HUES64 (cell line): ENCODE data around the gene ERC2.

ENCODE experiments used
- H3K27ac ChIP-seq: 2 replicates; pipeline ENCODE4 v1.7.0; 2013; ENCODE audit warnings: low read depth, low read length, inconsistent platforms
- H3K27me3 ChIP-seq: 2 replicates; pipeline ENCODE4 v1.6.1; 2013; ENCODE audit warnings: mild to moderate bottlenecking, low read length; ENCODE audit not compliant: insufficient read depth
- H3K36me3 ChIP-seq: 2 replicates; pipeline ENCODE4 v1.6.1; 2013; ENCODE audit warnings: mild to moderate bottlenecking, low read length; ENCODE audit not compliant: insufficient read depth
- H3K4me1 ChIP-seq: 2 replicates; pipeline ENCODE4 v1.6.1; 2013; ENCODE audit warnings: mild to moderate bottlenecking, low read length, moderate library complexity; ENCODE audit not compliant: insufficient read depth
- H3K4me3 ChIP-seq: 2 replicates; pipeline ENCODE4 v1.5.1; 2013; ENCODE audit warnings: mild to moderate bottlenecking, low read length, moderate library complexity
- H3K9ac ChIP-seq: 2 replicates; pipeline ENCODE4 v1.6.1; 2013; ENCODE audit warnings: mild to moderate bottlenecking, low read depth, low read length
- H3K9me3 ChIP-seq: 2 replicates; pipeline ENCODE4 v1.6.1; 2013; ENCODE audit warnings: low read depth, low read length; ENCODE audit not compliant: insufficient read depth
- WGBS: fragments of 150-250, 120-280 bp; methylation state at CpG from one replicate; pipeline ENCODE4 v1.1.7; 2013; ENCODE audit warnings: missing lambda C conversion rate; 5-methylcytosine and 5-hydroxymethylcytosine counted together

Gene ERC2

GRCh38 chr3:55641964-55642363 is 826.3 kb downstream of the ERC2 start:
- Histone ChIP-seq H3K36me3 (no peaks in the 10 kb centered on the region), H3K9me3 (no peaks in the 10 kb centered on the region), H3K27ac (no peak overlapping the region), H3K4me3 (no peak overlapping the region), H3K27me3 (no peaks in the 10 kb centered on the region), H3K4me1 (peaks cover 25% of the 10 kb centered on the region), H3K9ac (no peak overlapping the region)
- WGBS: 95% methylated on average over 2 of the region's 2 CpGs

- H3K9ac ChIP-seq: no peak overlapping the region
- no peak overlapping the region for H3K27ac ChIP-seq
- no peaks in the 10 kb centered on the region for H3K27me3 ChIP-seq
- H3K4me1 ChIP-seq: peaks cover 13% of the 10 kb centered on the region; the same call in 1 of the 2 replicates
- no peaks in the 10 kb centered on the region for H3K36me3 ChIP-seq
- 64% methylated on average over 9 of the region's 9 CpGs for WGBS
- H3K4me3 ChIP-seq: no peak overlapping the region
- no peaks in the 10 kb centered on the region for H3K9me3 ChIP-seq
These were observed 828.1 kb downstream of the ERC2 start for GRCh38 chr3:55639896-55640765.

- H3K4me3 ChIP-seq: no peak overlapping the region
- WGBS: 96% methylated on average over 2 of the region's 2 CpGs
- H3K4me1 ChIP-seq: peaks cover 13% of the 10 kb centered on the region; the same call in 1 of the 2 replicates
- no peaks in the 10 kb centered on the region for H3K27me3 ChIP-seq
- H3K36me3 ChIP-seq: no peaks in the 10 kb centered on the region
- H3K27ac ChIP-seq: no peak overlapping the region
- no peak overlapping the region for H3K9ac ChIP-seq
- H3K9me3 ChIP-seq: no peaks in the 10 kb centered on the region
These were observed 829.1 kb downstream of the ERC2 start for GRCh38 chr3:55639143-55639542.

GRCh38 chr3:55637906-55638638 is 830.2 kb downstream of the ERC2 start:
- no peak overlapping the region for H3K9ac ChIP-seq
- no peaks in the 10 kb centered on the region for H3K9me3 ChIP-seq
- no peaks in the 10 kb centered on the region for H3K36me3 ChIP-seq
- no peak overlapping the region for H3K27ac ChIP-seq
- H3K4me1 ChIP-seq: peaks cover 13% of the 10 kb centered on the region; the same call in 1 of the 2 replicates
- WGBS: 97% methylated on average over 7 of the region's 7 CpGs
- H3K4me3 ChIP-seq: no peak overlapping the region
- no peaks in the 10 kb centered on the region for H3K27me3 ChIP-seq

- Histone ChIP-seq H3K4me1 (peaks cover 13% of the 10 kb centered on the region; the same call in 1 of the 2 replicates), H3K36me3 (no peaks in the 10 kb centered on the region), H3K4me3 (no peak overlapping the region), H3K9ac (no peak overlapping the region), H3K9me3 (no peaks in the 10 kb centered on the region), H3K27ac (no peak overlapping the region), H3K27me3 (no peaks in the 10 kb centered on the region)
- WGBS: 90% methylated on average over 9 of the region's 9 CpGs
These were observed 831.7 kb downstream of the ERC2 start for GRCh38 chr3:55636300-55637195.

GRCh38 chr3:55634345-55634744 is 833.9 kb downstream of the ERC2 start:
- no peak overlapping the region for H3K9ac ChIP-seq
- WGBS: 89% methylated on average over 6 of the region's 6 CpGs
- no peaks in the 10 kb centered on the region for H3K9me3 ChIP-seq
- no peak overlapping the region for H3K4me3 ChIP-seq
- H3K4me1 ChIP-seq: peaks cover 8% of the 10 kb centered on the region
- H3K27me3 ChIP-seq: no peaks in the 10 kb centered on the region
- no peaks in the 10 kb centered on the region for H3K36me3 ChIP-seq
- no peak overlapping the region for H3K27ac ChIP-seq

- Histone ChIP-seq H3K27ac (no peak overlapping the region), H3K36me3 (no peaks in the 10 kb centered on the region), H3K9me3 (no peaks in the 10 kb centered on the region), H3K9ac (no peak overlapping the region), H3K4me3 (no peak overlapping the region), H3K4me1 (no peaks in the 10 kb centered on the region; the same call in 1 of the 2 replicates), H3K27me3 (no peaks in the 10 kb centered on the region)
- WGBS: 96% methylated on average over 2 of the region's 2 CpGs
These were observed 834.9 kb downstream of the ERC2 start for GRCh38 chr3:55633333-55633732.

- no peaks in the 10 kb centered on the region for H3K27me3 ChIP-seq
- no peak overlapping the region for H3K4me3 ChIP-seq
- no peaks in the 10 kb centered on the region for H3K9me3 ChIP-seq
- no peaks in the 10 kb centered on the region; the same call in 1 of the 2 replicates for H3K4me1 ChIP-seq
- WGBS: 91% methylated on average over 1 of the region's 1 CpG
- no peak overlapping the region for H3K9ac ChIP-seq
- H3K36me3 ChIP-seq: no peaks in the 10 kb centered on the region
- no peak overlapping the region for H3K27ac ChIP-seq
These were observed 836.4 kb downstream of the ERC2 start for GRCh38 chr3:55631766-55632331.

GRCh38 chr3:55630921-55631299 is 837.4 kb downstream of the ERC2 start:
- Histone ChIP-seq H3K4me1 (no peaks in the 10 kb centered on the region; the same call in 1 of the 2 replicates), H3K4me3 (no peak overlapping the region), H3K36me3 (no peaks in the 10 kb centered on the region), H3K9me3 (no peaks in the 10 kb centered on the region), H3K27ac (no peak overlapping the region), H3K9ac (no peak overlapping the region), H3K27me3 (no peaks in the 10 kb centered on the region)
- WGBS: no CpG with 5 or more reads among the region's 1 CpG

- no peaks in the 10 kb centered on the region; the same call in 1 of the 2 replicates for H3K4me1 ChIP-seq
- H3K9me3 ChIP-seq: no peaks in the 10 kb centered on the region
- WGBS: 92% methylated on average over 14 of the region's 14 CpGs
- no peak overlapping the region for H3K9ac ChIP-seq
- no peak overlapping the region for H3K27ac ChIP-seq
- H3K4me3 ChIP-seq: no peak overlapping the region
- no peaks in the 10 kb centered on the region for H3K27me3 ChIP-seq
- no peaks in the 10 kb centered on the region for H3K36me3 ChIP-seq
These were observed 837.9 kb downstream of the ERC2 start for GRCh38 chr3:55630280-55630920.
